Pancreas (tissue), 10 donors: ENCODE measurements around the gene APLN. TPM values are rescaled to one million over a fixed set of nuclear protein-coding genes. Genes with fewer than 3 reads are reported as not detected.

Experiments
- ATAC-seq, 4 donors: fragments of 200-7000 bp; cut with Tn5 transposase; one replicate each; pipeline versions ENCODE4 v1.8.0 to v1.9.1; 2020; ENCODE audit warnings: mild to moderate bottlenecking in 4 of 4, moderate library complexity in 4 of 4
- DNase-seq, 6 donors: peaks; one replicate each; pipeline ENCODE4 v3.0.0-alpha.2; 2020
- FAIRE-seq: peaks from 2 replicates; lab custom pipeline; 2012; peaks lifted over from hg19 to GRCh38; lab: Jason Lieb, UNC
- H3K27ac ChIP-seq, 4 donors: fragments of 200-600 bp; sonication (generic); 1 replicate in 3 of 4; 2 replicates in 1 of 4; pipeline versions ENCODE4 v1.5.0 to v1.8.0; 2020
- H3K27me3 ChIP-seq, 4 donors: fragments of 200-600 bp; one replicate each; pipeline ENCODE4 v1.8.0; 2021
- H3K36me3 ChIP-seq, 3 donors: fragments of 200-600 bp; sonication (generic) in 1 of 3; one replicate each; pipeline versions ENCODE4 v1.5.0 to v1.8.0; 2020 to 2021
- H3K4me1 ChIP-seq, 3 donors: fragments of 200-600 bp; one replicate each; pipeline ENCODE4 v1.8.0; 2021
- H3K4me3 ChIP-seq, 4 donors: fragments of 200-600 bp; sonication (generic) in 2 of 4; one replicate each; pipeline versions ENCODE4 v1.5.0 to v1.8.0; 2020 to 2021
- H3K9me3 ChIP-seq, 4 donors: fragments of 200-600 bp; one replicate each; pipeline ENCODE4 v1.8.0; 2021
- WGBS, 2 donors: extraction: QIAGEN DNeasy Blood & Tissue Kit; methylation state at CpG; one replicate each; pipeline ENCODE4 v1.1.7; 2013; 5-methylcytosine and 5-hydroxymethylcytosine counted together
- intact Hi-C, 3 donors: fragments of 100-400 bp; cut with DNase I; formaldehyde crosslinking; loops; one replicate each; pipeline versions ENCODE4 v1.11.1 to v1.14.2; 2022
- polyA plus RNA-seq, 2 donors: library from polyadenylated mRNA; stranded (reverse); fragments of 200-250 nt; gene quantifications; one replicate each; pipeline ENCODE4 v1.2.3, GENCODE V29; 2013
- total RNA-seq, 6 donors: library from RNA; stranded (reverse); fragmentation: NEBNext Ultra II Directional in 4 of 6; extraction: Animal tissue kit (Norgen Biotek cat#: 25700) in 4 of 6; gene quantifications; one replicate each; pipeline versions ENCODE4 v1.2.1 to v1.2.4, GENCODE V29; 2021 to 2023
- TF ChIP-seq, protein P1 (sequence below), 4 donors: fragments of 200-600 bp; sonication (generic) in 3 of 4; IDR thresholded peaks; one replicate each; pipeline versions ENCODE4 v1.5.0 to v1.8.0; 2021; ENCODE audit warnings: antibody characterized with exemption in 4 of 4
- donor health status: healthy with polysubstance abuse.
- donor health status: DM: no; HTN: no; CAD: no; lungs with moderate emphysema.
- donor health status: DM: no; HTN: no; CAD: no.
- donor health status: control.
- donor health status: control.
- donor health status: Bipolar disorder and iron deficiency.
- donor health status: DM: yes; HTN: yes; CAD: no.
- donor health status: DM: no; HTN: no; CAD: no.
- donor health status: DM: no; HTN: no; CAD: no.
- donor health status: DM: yes; HTN: yes; CAD: no.

The APLN gene
- total and polyA plus RNA-seq, 8 donors: 0.09 to 0.61 (median 0.19) TPM; not detected in 1

DNA sequence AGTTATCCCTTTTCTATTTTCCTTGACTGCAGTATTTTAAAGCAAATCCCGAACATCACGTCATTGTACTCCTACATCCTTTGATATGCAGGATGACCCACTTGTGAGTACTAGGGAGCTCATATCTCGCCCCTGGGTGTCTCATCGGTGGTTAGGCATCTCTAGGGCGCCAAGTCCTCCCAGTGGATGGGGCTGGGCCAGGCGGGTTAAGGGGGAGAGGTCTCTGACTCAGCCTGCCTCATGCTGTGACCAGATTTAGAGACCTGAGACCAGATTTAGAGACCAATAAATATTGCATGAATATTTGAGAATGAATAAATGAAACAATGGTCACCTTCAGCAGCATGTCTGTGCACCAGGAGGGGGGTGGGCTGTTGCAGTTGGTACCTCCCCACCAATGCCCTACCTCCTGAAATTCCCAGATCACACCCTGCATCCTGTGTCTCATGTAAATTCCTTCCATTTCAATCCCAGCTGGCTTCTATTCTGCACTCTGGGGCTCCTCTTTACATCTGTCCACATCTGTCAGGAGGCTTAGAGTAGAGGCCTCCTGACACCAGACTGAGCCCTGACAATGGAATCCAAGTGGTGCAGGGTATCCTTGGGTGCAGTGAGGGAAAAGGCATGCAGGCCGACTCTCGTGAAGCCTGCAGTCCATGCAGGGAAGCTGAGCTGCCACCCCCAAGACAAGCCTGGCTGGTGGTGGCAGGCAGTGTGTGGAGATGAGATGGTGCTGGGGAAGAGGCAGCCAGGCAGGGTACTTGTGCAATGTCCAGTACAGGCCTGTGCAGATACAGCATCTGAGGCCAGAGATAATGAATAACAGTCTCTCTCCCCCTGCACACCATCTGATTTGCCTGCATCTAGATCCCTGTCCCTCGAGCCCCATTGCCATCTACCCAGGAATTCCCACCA, 5.2 kb downstream of the APLN start:
- H3K27ac ChIP-seq: no peak overlapping the region
- DNase-seq (no peak), FAIRE-seq (no peak), ATAC-seq (no peak)
- intact Hi-C loops: no loop called here
- WGBS, 2 donors: 56 to 77% methylated on average over 9 of the region's 9 CpGs
- no peak overlapping the region for H3K4me3 ChIP-seq
- no peaks in the 10 kb centered on the region for H3K4me1 ChIP-seq
- no peaks in the 10 kb centered on the region for H3K27me3 ChIP-seq
- H3K9me3 ChIP-seq: no peaks in the 10 kb centered on the region
- TF ChIP-seq, protein P1, sequence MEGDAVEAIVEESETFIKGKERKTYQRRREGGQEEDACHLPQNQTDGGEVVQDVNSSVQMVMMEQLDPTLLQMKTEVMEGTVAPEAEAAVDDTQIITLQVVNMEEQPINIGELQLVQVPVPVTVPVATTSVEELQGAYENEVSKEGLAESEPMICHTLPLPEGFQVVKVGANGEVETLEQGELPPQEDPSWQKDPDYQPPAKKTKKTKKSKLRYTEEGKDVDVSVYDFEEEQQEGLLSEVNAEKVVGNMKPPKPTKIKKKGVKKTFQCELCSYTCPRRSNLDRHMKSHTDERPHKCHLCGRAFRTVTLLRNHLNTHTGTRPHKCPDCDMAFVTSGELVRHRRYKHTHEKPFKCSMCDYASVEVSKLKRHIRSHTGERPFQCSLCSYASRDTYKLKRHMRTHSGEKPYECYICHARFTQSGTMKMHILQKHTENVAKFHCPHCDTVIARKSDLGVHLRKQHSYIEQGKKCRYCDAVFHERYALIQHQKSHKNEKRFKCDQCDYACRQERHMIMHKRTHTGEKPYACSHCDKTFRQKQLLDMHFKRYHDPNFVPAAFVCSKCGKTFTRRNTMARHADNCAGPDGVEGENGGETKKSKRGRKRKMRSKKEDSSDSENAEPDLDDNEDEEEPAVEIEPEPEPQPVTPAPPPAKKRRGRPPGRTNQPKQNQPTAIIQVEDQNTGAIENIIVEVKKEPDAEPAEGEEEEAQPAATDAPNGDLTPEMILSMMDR (IDR thresholded peaks at IDR 0.05): no peak
- H3K36me3 ChIP-seq: no peaks in the 10 kb centered on the region

DNA sequence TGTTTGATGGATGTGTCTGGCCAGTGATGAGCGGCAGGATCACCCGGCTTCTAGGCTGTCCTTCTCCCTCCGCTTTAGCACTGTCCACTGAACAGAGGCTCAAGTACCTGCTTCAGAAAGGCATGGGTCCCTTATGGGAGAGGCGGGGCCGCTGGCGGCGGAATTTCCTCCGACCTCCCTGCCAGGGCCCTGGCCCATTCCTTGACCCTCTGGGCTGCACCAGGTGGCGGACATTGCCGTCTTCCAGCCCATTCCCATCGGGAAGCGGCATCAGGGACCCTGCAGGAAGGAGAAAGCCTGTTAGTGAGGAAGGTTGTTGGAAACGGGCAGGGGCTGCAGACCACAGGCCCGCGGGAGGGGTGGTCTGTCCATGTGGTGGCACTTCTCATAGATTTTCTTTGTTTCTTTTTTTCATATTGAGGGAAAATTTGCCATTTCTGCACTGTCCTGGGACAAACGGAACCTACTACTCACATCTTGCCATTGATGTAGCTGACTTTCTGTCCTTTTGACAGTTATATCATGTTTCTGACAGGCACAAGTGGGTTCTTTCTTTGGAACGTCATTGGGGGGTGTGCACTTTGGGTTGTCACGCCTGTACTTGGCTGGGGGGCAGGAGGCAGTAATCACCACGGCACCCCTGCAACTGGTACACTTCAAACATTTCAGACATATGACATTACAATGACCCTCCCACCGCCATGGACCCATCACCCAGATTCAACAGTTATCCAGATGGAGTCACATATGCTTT, 6.1 kb downstream of the APLN start:
- Histone ChIP-seq H3K4me3 (no peak overlapping the region), H3K36me3 (no peaks in the 10 kb centered on the region), H3K4me1 (no peaks in the 10 kb centered on the region), H3K27ac (no peak overlapping the region), H3K9me3 (no peaks in the 10 kb centered on the region), H3K27me3 (no peaks in the 10 kb centered on the region)
- TF ChIP-seq, protein P1 (IDR thresholded peaks at IDR 0.05): no peak
- WGBS, 2 donors: 70 to 87% methylated on average over 20 of the region's 20 CpGs
- ATAC-seq: no peak
- FAIRE-seq: no peak
- no peak for DNase-seq
- intact Hi-C loops: no loop called here

DNA sequence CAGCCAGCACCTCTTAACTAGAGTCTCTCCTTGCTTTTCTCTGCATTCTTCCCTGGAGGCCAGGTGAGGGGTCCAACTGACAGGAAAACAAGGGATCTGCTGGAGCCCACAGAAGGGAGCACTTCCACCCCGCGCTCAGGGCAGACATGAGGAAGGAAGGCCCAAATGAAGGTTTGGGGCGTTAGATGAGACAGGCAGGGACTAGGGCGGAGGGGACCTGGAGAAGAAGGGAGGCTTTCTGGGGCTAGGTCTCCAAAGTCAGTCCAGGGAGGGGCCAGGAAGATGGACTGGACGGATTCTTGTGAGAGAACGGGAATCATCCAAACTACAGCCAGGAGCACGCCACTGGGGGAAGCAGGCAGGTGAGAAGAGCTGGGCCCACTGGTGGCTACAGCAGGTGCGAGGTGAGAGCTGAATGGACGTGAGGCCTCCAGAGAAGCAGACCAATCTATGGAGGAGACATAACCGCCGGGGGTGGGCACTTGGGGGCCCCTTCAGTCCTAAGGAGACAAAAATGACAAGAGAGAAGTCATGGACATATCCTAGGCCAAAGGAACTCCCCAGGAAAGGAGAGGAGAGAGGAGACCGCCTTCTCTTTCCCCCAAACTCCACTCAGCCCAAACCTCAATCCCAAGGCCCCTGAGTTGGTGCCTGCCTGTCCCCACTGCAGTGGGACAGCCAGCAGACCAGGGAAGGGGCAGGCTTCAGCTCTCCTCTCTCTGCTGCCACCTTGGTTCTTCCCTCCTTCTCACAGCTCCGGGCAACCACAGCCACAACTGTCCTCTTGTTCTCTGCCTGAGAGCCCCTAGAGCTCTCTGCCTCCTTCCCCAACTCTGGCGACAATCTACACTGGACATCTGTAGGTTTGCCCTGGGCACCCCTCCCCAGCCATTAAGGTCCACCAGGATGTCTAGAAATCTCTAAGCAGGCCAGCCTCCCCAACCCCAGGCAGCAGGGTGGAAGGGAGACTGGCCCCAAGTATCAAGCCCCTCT, 7.0 kb downstream of the APLN start:
- 81 to 84% methylated on average over 14 of the region's 14 CpGs for WGBS, 2 donors
- intact Hi-C loops: no loop called here
- no peaks in the 10 kb centered on the region for H3K9me3 ChIP-seq
- H3K4me3 ChIP-seq: no peak overlapping the region
- TF ChIP-seq, protein P1 (IDR thresholded peaks at IDR 0.05): no peak
- FAIRE-seq (no peak), DNase-seq (no peak), ATAC-seq (no peak)
- H3K27ac ChIP-seq: no peak overlapping the region
- no peaks in the 10 kb centered on the region for H3K36me3 ChIP-seq
- no peaks in the 10 kb centered on the region for H3K27me3 ChIP-seq
- no peaks in the 10 kb centered on the region for H3K4me1 ChIP-seq

DNA sequence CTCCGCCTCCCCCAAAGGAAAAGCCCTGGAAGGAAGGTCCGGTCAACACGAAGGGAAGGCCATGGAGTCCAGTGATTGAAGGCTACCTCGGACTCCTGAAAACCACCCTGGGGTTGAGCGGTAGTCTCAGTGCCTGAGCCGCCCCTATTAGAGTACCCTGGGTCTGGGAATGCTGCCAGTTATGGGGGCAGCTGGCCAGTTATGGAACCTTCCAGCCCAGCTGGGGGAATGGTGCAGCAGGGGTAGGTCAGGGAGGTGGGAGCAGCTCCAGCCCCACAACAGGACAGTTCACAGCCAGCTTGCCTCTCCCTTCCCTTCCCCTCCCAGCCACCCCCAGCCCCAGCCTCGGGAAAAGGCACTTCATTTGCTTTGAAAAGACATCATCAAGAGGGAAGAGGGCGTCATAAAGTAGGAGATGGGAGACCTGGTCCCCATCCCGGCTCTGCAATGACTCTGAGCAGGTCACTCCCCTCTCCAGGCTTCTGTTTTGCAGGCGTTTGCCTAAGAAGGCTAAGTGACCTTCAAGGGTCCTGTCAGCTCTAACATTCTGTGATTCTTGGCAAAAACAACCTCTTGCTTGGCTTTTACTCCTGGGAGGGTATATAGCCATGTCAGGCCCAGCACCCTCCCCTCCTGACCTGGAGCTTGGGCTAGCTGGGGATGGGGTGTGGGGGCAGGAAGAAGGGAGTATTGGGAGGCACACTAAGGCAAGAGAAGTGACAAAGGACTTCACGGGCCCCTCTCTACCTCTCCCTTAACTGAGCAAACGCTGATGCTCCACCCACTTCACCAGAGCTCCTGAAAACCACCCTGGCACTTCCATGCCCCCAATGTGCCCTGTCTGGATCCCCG, 8.0 kb downstream of the APLN start:
- H3K9me3 ChIP-seq: no peaks in the 10 kb centered on the region
- H3K27ac ChIP-seq: no peak overlapping the region
- H3K4me1 ChIP-seq: no peaks in the 10 kb centered on the region
- TF ChIP-seq, protein P1 (IDR thresholded peaks at IDR 0.05): no peak
- no peaks in the 10 kb centered on the region for H3K36me3 ChIP-seq
- H3K27me3 ChIP-seq: no peaks in the 10 kb centered on the region
- DNase-seq (no peak), ATAC-seq (no peak), FAIRE-seq (no peak)
- intact Hi-C loops: no loop called here
- H3K4me3 ChIP-seq: no peak overlapping the region
- 64 to 75% methylated on average over 13 of the region's 13 CpGs for WGBS, 2 donors
